H9 (cell line): ENCODE measurements around the gene BDH1. TPM values are rescaled to one million over a fixed set of nuclear protein-coding genes. Genes with fewer than 3 reads are reported as not detected.

Experiments used
- DNase-seq: peaks from one replicate; pipeline ENCODE4 v3.0.0-alpha.2; 2017
- H2AFZ ChIP-seq: one replicate; pipeline ENCODE4 v1.6.1; 2013; ENCODE audit warnings: mild to moderate bottlenecking, low read length, control low read depth, moderate library complexity
- H2AK5ac ChIP-seq: 2 replicates; pipeline ENCODE4 v1.6.1; 2013; ENCODE audit warnings: low read length, control low read depth, mixed read lengths; ENCODE audit not compliant: insufficient read length
- H2BK120ac ChIP-seq: one replicate; pipeline ENCODE4 v1.6.1; 2013; ENCODE audit warnings: low read depth, mild to moderate bottlenecking, low read length, control low read depth, inconsistent platforms; ENCODE audit not compliant: poor library complexity, severe bottlenecking
- H2BK12ac ChIP-seq: 2 replicates; pipeline ENCODE4 v1.6.1; 2013; ENCODE audit warnings: low read length, control low read depth, mixed read lengths, low read depth; ENCODE audit not compliant: insufficient read length
- H2BK15ac ChIP-seq: 2 replicates; pipeline ENCODE4 v1.6.1; 2013; ENCODE audit warnings: low read depth, low read length, control low read depth
- H2BK20ac ChIP-seq: one replicate; pipeline ENCODE4 v1.6.1; 2013; ENCODE audit warnings: low read depth, mild to moderate bottlenecking, low read length, control low read depth, inconsistent platforms; ENCODE audit not compliant: poor library complexity, severe bottlenecking
- H2BK5ac ChIP-seq: 2 replicates; pipeline ENCODE4 v1.6.1; 2013; ENCODE audit warnings: low read length, control low read depth, mixed read lengths; ENCODE audit not compliant: insufficient read length
- H3K14ac ChIP-seq: 2 replicates; pipeline ENCODE4 v1.6.1; 2013; ENCODE audit warnings: low read length, control low read depth; ENCODE audit not compliant: insufficient read depth
- H3K18ac ChIP-seq: 2 replicates; pipeline ENCODE4 v1.6.1; 2013; ENCODE audit warnings: low read depth, mild to moderate bottlenecking, mixed read lengths, low read length, control low read depth; ENCODE audit not compliant: insufficient read length
- H3K23ac ChIP-seq: 2 replicates; pipeline ENCODE4 v1.6.1; 2013; ENCODE audit warnings: low read length, control low read depth, mixed read lengths, low read depth; ENCODE audit not compliant: insufficient read length
- H3K23me2 ChIP-seq: 2 replicates; pipeline ENCODE4 v1.6.1; 2013; ENCODE audit warnings: low read depth, mild to moderate bottlenecking, mixed read lengths, low read length, control low read depth; ENCODE audit not compliant: insufficient read length, poor library complexity, severe bottlenecking
- H3K27ac ChIP-seq: 2 replicates; pipeline ENCODE4 v1.5.1; 2013; ENCODE audit warnings: low read length, control low read depth, mixed read lengths, low read depth; ENCODE audit not compliant: insufficient read length
- H3K27me3 ChIP-seq: 2 replicates; pipeline ENCODE4 v1.6.1; 2013; ENCODE audit warnings: low read length, control low read depth, inconsistent platforms; ENCODE audit not compliant: insufficient read depth
- H3K4ac ChIP-seq: 2 replicates; pipeline ENCODE4 v1.6.1; 2013; ENCODE audit warnings: low read depth, mild to moderate bottlenecking, control low read depth, inconsistent platforms, low read length, moderate library complexity
- H3K4me1 ChIP-seq: 2 replicates; pipeline ENCODE4 v1.6.1; 2013; ENCODE audit warnings: low read length, control low read depth, inconsistent platforms; ENCODE audit not compliant: insufficient read depth
- H3K4me2 ChIP-seq: 2 replicates; pipeline ENCODE4 v1.6.1; 2013; ENCODE audit warnings: low read length, control low read depth, mixed read lengths; ENCODE audit not compliant: insufficient read length, insufficient read depth
- H3K56ac ChIP-seq: 2 replicates; pipeline ENCODE4 v1.6.1; 2013; ENCODE audit warnings: low read depth, mild to moderate bottlenecking, mixed read lengths, low read length, control low read depth; ENCODE audit not compliant: insufficient read length
- H3K79me1 ChIP-seq: 2 replicates; pipeline ENCODE4 v1.6.1; 2013; ENCODE audit warnings: low read depth, mild to moderate bottlenecking, moderate library complexity, low read length, control low read depth, inconsistent platforms; ENCODE audit not compliant: insufficient read depth, poor library complexity, severe bottlenecking
- H3K79me2 ChIP-seq: 2 replicates; pipeline ENCODE4 v1.6.1; 2013; ENCODE audit warnings: low read length, control low read depth, inconsistent platforms; ENCODE audit not compliant: insufficient read depth
- H3K9ac ChIP-seq: 2 replicates; pipeline ENCODE4 v1.6.1; 2013; ENCODE audit warnings: low read length, control low read depth, mixed read lengths; ENCODE audit not compliant: insufficient read length; ENCODE audit errors: extremely low read depth
- H3K9me3 ChIP-seq: one replicate; pipeline ENCODE4 v1.6.1; 2013; ENCODE audit warnings: low read depth, low read length, inconsistent platforms; ENCODE audit not compliant: control insufficient read depth
- H3T11ph ChIP-seq: one replicate; pipeline ENCODE4 v1.6.1; 2013; ENCODE audit warnings: mild to moderate bottlenecking, low read length, control low read depth, inconsistent platforms
- H4K20me1 ChIP-seq: one replicate; pipeline ENCODE4 v1.6.1; 2013; ENCODE audit not compliant: control insufficient read depth, insufficient read length, insufficient read depth
- H4K5ac ChIP-seq: 2 replicates; pipeline ENCODE4 v1.6.1; 2013; ENCODE audit warnings: low read depth, mild to moderate bottlenecking, mixed read lengths, low read length, control low read depth; ENCODE audit not compliant: insufficient read length
- H4K8ac ChIP-seq: replicated peaks from 2 replicates; pipeline ENCODE4 v1.6.1; 2013; ENCODE audit warnings: low read length, control low read depth, mixed read lengths, low read depth; ENCODE audit not compliant: insufficient read length
- H4K91ac ChIP-seq: 2 replicates; pipeline ENCODE4 v1.6.1; 2013; ENCODE audit warnings: low read depth, mild to moderate bottlenecking, moderate library complexity, mixed read lengths, low read length, control low read depth; ENCODE audit not compliant: insufficient read length
- H3K27ac Mint-ChIP-seq, 3 experiments: 2 replicates in 2 of 3; 3 replicates in 1 of 3; pipeline ENCODE4 v1.8.0; 2020 to 2021; ENCODE audit warnings: mixed read lengths in 3 of 3, mild to moderate bottlenecking in 1 of 3, moderate library complexity in 1 of 3
- H3K27me3 Mint-ChIP-seq: 2 replicates; pipeline ENCODE4 v1.8.0; 2021; ENCODE audit warnings: low read depth, mild to moderate bottlenecking, moderate library complexity, mixed read lengths
- H3K36me3 Mint-ChIP-seq, 3 experiments: 2 replicates in 2 of 3; 3 replicates in 1 of 3; pipeline ENCODE4 v1.8.0; 2020 to 2021; ENCODE audit warnings: low read depth in 3 of 3, mixed read lengths in 3 of 3; ENCODE audit not compliant: insufficient read depth in 1 of 3
- H3K4me1 Mint-ChIP-seq, 2 experiments: 2 replicates each; pipeline ENCODE4 v1.8.0; 2020; ENCODE audit warnings: mixed read lengths in 2 of 2
- H3K4me3 Mint-ChIP-seq, 2 experiments: 2 replicates in 1 of 2; 3 replicates in 1 of 2; pipeline ENCODE4 v1.8.0; 2020 to 2021; ENCODE audit warnings: mild to moderate bottlenecking in 2 of 2, mixed read lengths in 2 of 2, moderate library complexity in 1 of 2
- H3K9me3 Mint-ChIP-seq, 2 experiments: 2 replicates in 1 of 2; 3 replicates in 1 of 2; pipeline ENCODE4 v1.8.0; 2020; ENCODE audit warnings: mild to moderate bottlenecking in 2 of 2, mixed read lengths in 2 of 2, moderate library complexity in 1 of 2
- WGBS: extraction: QIAGEN DNeasy Blood & Tissue Kit; methylation state at CpG from one replicate; pipeline ENCODE4 v1.1.7; 2013; ENCODE audit warnings: missing lambda C conversion rate, low lambda C conversion rate, mixed read lengths; ENCODE audit not compliant: insufficient read length; ENCODE audit errors: extremely low coverage; 5-methylcytosine and 5-hydroxymethylcytosine counted together
- total RNA-seq: library from RNA; stranded (reverse); gene quantifications from 2 replicates; pipeline ENCODE4 v1.2.1, GENCODE V29; 2021
- TF ChIP-seq, protein P1 (sequence below): fragments of 200-600 bp; sonication (generic); conservative IDR thresholded peaks from 3 replicates; pipeline ENCODE4 v1.8.0; 2021; ENCODE audit warnings: antibody characterized with exemption, mild to moderate bottlenecking

The BDH1 gene
- total RNA-seq, 1 experiment from 2014 or later: 23.8 TPM

DNA sequence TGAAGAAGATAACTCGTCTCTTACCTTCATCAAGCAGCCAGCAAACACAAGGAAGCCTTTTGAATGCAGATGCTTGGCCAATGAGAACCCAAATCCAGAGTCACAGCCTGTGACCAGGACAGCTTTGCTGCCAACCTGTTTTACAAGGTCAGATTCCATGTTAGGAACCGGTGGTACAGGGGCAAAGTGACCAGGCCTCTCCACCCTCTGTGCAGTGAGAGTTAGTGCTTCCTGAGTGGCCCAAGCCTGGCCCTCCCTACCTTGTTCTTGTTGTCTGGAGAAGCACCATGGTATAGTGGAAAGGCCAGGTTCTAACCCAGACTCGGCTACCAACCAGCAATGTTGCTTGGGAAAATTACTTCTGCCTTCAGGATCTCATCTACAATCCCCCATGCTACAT lies 23.4 kb downstream of the BDH1 start:
- Histone ChIP-seq H2BK12ac (no peak overlapping the region), H2BK120ac (no peak overlapping the region), H4K91ac (no peak overlapping the region), H3K79me1 (no peaks in the 10 kb centered on the region), H3K56ac (no peak overlapping the region), H3K18ac (no peak overlapping the region), H2BK15ac (no peak overlapping the region), H3K4me2 (no peak overlapping the region), H2BK20ac (no peak overlapping the region), H3K9me3 (no peaks in the 10 kb centered on the region), H3K27me3 (no peaks in the 10 kb centered on the region), H4K5ac (no peak overlapping the region), H3K23me2 (no peaks in the 10 kb centered on the region), H3T11ph (no peak overlapping the region), H3K14ac (no peak overlapping the region), H3K23ac (no peak overlapping the region), H2BK5ac (no peak overlapping the region), H3K27ac (no peak overlapping the region), H4K8ac (no peak overlapping the region), H4K20me1 (no peaks in the 10 kb centered on the region), H2AFZ (no peak overlapping the region), H3K79me2 (no peaks in the 10 kb centered on the region), H3K4me1 (no peaks in the 10 kb centered on the region), H2AK5ac (no peak overlapping the region), H3K9ac (no peak overlapping the region), H3K4ac (no peak overlapping the region)
- TF ChIP-seq, protein P1, sequence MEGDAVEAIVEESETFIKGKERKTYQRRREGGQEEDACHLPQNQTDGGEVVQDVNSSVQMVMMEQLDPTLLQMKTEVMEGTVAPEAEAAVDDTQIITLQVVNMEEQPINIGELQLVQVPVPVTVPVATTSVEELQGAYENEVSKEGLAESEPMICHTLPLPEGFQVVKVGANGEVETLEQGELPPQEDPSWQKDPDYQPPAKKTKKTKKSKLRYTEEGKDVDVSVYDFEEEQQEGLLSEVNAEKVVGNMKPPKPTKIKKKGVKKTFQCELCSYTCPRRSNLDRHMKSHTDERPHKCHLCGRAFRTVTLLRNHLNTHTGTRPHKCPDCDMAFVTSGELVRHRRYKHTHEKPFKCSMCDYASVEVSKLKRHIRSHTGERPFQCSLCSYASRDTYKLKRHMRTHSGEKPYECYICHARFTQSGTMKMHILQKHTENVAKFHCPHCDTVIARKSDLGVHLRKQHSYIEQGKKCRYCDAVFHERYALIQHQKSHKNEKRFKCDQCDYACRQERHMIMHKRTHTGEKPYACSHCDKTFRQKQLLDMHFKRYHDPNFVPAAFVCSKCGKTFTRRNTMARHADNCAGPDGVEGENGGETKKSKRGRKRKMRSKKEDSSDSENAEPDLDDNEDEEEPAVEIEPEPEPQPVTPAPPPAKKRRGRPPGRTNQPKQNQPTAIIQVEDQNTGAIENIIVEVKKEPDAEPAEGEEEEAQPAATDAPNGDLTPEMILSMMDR: no peak
- H3K4me3 Mint-ChIP-seq: no peak overlapping the region
- no peaks in the 10 kb centered on the region for H3K4me1 Mint-ChIP-seq
- DNase-seq: no peak
- H3K27ac Mint-ChIP-seq: peak overlapping the region in 1 of 3 experiments; percentile 61; a peak in 1 of 7 replicates
- no peaks in the 10 kb centered on the region for H3K27me3 Mint-ChIP-seq
- no peaks in the 10 kb centered on the region for H3K9me3 Mint-ChIP-seq
- H3K36me3 Mint-ChIP-seq: peaks cover 7 to 9% (median 8%) of the 10 kb centered on the region in 3 experiments; a peak in 5 of 7 replicates
- no CpG with 5 or more reads among the region's 3 CpGs for WGBS
